Subcutaneous adipose tissue (tissue), 4 donors: ENCODE results near the gene MCM9. TPM values are rescaled to one million over a fixed set of nuclear protein-coding genes. Genes with fewer than 3 reads are reported as not detected.

Experiments used
- CTCF ChIP-seq: fragments of 450-650 bp; IDR thresholded peaks from one replicate; pipeline ENCODE4 v1.5.1; 2016; ENCODE audit warnings: low read depth, mild to moderate bottlenecking, control low read depth, antibody characterized with exemption, moderate library complexity
- total RNA-seq, 4 donors: library from RNA; depleted of rRNA; stranded (reverse); fragments of >200 nt; gene quantifications; one replicate each; pipeline ENCODE4 v1.1.0, GENCODE V29; 2016

MCM9 gene
- total RNA-seq, 4 donors from 2014 or later = 14.1 to 26.4 (median 16.3) TPM

DNA sequence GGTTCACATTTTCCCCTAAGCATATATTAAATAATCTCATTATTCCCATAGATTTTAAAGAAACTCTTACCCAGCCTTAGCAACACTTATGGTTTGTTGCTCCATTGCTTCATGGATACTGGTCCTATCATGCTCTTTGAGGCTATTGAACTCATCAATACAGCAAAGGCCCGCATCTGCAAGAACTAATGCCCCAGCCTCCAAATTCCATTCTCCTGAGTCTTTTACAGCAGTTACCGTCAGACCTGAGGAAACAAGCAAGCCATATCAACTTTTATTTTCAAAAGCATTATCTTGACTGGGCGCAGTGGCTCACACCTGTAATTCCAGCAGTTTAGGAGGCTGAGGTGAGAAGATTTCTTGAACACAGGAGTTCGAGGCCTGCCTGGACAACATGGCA is 78.7 kb downstream of the MCM9 start:
- no peak for TF ChIP-seq CTCF

GRCh38 chr6:118853408-118853807 is 81.6 kb downstream of the MCM9 start:
- no peak for TF ChIP-seq CTCF

DNA sequence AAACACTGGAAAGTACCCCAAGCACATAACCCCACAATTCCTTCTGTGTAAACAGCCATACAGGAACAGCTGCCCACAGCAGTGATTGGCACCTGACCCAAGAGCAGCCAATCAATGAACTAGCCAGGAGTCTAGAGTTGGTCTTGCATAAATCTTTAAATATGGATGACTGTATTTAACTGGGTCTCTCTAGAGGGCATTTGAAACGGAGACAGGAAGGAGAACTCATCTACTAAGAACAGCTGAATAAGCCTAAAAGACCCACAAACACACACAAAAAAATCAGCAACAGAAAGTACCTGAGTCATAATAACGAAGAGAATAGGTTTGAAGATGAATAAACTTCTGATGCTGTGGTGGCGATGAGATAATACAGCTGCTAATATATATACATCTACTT is 90.0 kb downstream of the MCM9 start:
- no peak for TF ChIP-seq CTCF

- TF ChIP-seq CTCF = no peak
These were observed 91.1 kb downstream of the MCM9 start for GRCh38 chr6:118843685-118844390.

GRCh38 chr6:118830691-118831090 is 104.3 kb downstream of the MCM9 start:
- no peak for TF ChIP-seq CTCF

DNA sequence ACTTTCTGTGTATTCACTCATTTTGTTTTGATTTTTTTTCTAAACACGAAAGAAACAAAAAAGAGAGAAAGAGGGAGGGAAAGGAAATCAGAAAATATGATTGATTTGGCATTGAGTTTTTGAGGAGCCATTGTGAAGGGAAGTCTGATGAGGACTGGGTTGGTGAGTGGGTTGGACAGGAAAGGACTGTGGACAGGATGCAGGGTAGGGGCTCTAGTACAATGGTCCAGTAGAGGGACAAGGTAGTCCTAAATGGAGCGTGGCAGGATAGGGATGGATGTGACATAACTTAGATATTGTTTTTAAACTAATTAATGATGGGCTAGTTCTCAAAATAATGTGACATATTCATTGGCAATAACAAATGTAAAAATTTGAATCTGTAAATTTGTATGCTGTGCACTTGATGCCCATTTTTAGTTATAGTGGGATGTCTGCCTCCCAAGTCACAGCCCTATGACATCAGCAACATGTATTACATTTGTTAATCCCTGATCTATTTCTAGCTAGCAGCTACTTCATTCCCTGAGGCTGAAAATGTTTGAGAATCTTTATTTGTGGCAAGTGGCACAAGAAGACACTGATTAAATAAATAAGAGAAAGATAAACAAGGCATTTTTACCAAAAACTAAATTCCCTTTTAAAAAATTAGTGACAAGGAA is 105.0 kb downstream of the MCM9 start:
- TF ChIP-seq CTCF = no peak

DNA sequence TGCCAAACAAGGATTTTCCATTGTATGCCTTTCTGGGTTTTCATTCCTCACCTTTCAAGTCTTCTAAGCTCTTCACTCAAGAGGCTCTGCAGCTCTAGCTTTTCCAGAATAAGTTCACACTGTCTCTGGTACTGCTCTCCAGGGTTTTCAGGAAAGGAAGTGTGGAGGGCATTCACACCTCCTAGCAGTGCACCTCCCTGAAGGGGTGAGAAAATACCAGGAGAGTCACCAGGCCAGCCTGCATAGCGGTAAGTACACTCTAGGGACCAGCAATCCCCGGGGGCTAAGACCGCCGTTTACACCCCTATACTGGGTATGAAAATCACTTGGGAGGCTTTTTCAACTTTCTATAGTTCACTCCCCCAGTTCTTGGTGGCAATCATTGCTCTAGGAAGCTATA is 108.9 kb downstream of the MCM9 start:
- TF ChIP-seq CTCF = no peak
